Parietal lobe (tissue), 2 donors: Measurements from ENCODE around the gene CPPED1. TPM values are rescaled to one million over a fixed set of nuclear protein-coding genes. Genes with fewer than 3 reads are reported as not detected.

Experiments used
- small RNA-seq: library from RNA; depleted of rRNA; stranded (forward); fragments of <200 nt; gene quantifications from one replicate; pipeline ENCODE3, GENCODE V24; 2014; ENCODE audit warnings: low replicate concordance
- total RNA-seq: library from RNA; depleted of rRNA; stranded (reverse); fragments of >200 nt; gene quantifications from one replicate; pipeline ENCODE4 v1.2.3, GENCODE V29; 2014

CPPED1 gene, protein sequence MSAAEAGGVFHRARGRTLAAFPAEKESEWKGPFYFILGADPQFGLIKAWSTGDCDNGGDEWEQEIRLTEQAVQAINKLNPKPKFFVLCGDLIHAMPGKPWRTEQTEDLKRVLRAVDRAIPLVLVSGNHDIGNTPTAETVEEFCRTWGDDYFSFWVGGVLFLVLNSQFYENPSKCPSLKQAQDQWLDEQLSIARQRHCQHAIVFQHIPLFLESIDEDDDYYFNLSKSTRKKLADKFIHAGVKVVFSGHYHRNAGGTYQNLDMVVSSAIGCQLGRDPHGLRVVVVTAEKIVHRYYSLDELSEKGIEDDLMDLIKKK
- 7.5 TPM for total RNA-seq

DNA sequence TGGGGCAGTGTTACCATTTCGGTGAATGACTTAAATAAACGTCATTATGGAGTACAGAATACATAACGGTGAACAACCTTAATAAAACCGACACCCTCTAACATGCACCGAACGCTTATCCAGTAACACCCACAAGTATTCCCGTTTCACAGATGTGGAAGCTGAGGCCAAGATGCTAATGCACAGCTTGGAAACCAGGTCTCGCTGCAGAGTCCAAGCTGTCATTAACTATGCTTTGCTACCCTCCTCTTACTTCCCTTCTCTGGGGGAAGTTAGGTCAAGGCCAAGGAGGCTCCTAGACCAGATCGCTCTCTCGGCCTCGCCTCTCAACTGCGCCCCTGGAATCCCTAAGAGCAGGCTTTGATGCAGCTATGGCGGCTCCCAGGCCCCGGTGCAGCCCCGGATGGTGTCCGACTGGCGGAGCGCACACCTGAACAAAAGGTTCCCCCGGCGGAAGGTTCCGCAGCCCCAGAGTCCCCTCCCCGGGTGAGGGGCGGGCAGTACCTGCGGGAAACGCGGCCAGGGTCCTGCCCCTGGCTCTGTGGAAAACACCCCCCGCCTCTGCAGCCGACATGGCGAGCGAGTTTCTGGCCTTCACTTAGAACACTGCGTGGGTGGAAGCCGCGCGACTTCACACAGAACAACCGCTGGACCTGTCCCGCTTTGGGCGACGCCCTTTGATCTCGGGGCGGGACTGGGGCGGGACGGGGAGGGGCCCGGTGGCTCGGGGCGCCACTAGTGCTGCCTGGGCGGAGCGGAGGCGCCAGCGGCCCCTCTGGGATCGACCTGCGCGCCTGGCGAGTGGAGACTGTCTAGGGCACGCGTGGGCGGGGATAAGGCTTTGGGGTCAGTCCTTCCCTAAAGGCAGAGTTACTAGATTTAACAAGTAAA is at the start of gene CPPED1:
Gene CPPED1 (minus strand): TSS at position 685 of the 891 bp plus-strand sequence. CDS start 111 bp downstream, at position 574.

Small RNAs within 50 kb of the gene (small RNA-seq; reads per million reads assigned to genes)
- not detected for gene MIR4718
- not detected for gene RF00443

Other genes starting within 250 kb of the CPPED1 start
- 33.5 TPM for gene SHISA9, start 97.7 kb upstream of the CPPED1 start, total RNA-seq